ENCODE data around the gene SLC4A11.

GRCh38 chr20:3203315-3204123, 35.5 kb downstream of the SLC4A11 start:
- no peak for TF ChIP-seq CTCF (optimal IDR thresholded peaks at IDR 0.05 in 1 of 3, IDR thresholded peaks at IDR 0.05 in 1 of 3, conservative IDR thresholded peaks at IDR 0.05 in 1 of 3; ENCODE audit: extremely low read depth in 1 of 3, insufficient read depth in 2 of 3, low read length in 3 of 3)
- no peak for TF ChIP-seq EZH2 (IDR thresholded peaks at IDR 0.05; ENCODE audit: low read length)

Measured in keratinocyte (primary cell).